GM18873 (cell line): ENCODE measurements around the gene ODF2.

Experiments used
- ATAC-seq: cut with Tn5 transposase; IDR thresholded peaks from one replicate; pipeline ENCODE4 v1.9.1; 2021; ENCODE audit warnings: mild to moderate bottlenecking, moderate library complexity, moderate number of reproducible peaks; ENCODE audit not compliant: unreplicated experiment, low FRiP score

ODF2 gene

DNA sequence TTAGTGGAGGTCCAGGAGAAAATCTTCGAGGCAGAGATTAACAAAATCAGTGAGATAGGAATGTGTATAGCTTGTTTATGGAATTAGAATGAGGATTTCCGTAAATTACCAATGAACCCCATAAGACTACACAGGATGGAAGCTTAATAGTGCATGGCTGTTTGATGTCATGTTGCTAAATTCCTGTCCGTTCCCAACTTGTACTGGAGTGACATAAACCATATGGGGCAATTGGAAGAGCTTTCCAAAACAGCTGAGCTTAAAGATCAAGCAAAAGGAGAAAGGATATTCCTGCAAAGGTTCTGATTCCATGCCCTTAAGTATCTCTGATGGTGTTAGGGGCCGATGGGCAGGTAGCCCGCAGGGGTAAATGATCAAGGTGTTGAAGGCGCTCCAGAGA, 66.2 kb downstream of the ODF2 start:
- ATAC-seq, result no peak

DNA sequence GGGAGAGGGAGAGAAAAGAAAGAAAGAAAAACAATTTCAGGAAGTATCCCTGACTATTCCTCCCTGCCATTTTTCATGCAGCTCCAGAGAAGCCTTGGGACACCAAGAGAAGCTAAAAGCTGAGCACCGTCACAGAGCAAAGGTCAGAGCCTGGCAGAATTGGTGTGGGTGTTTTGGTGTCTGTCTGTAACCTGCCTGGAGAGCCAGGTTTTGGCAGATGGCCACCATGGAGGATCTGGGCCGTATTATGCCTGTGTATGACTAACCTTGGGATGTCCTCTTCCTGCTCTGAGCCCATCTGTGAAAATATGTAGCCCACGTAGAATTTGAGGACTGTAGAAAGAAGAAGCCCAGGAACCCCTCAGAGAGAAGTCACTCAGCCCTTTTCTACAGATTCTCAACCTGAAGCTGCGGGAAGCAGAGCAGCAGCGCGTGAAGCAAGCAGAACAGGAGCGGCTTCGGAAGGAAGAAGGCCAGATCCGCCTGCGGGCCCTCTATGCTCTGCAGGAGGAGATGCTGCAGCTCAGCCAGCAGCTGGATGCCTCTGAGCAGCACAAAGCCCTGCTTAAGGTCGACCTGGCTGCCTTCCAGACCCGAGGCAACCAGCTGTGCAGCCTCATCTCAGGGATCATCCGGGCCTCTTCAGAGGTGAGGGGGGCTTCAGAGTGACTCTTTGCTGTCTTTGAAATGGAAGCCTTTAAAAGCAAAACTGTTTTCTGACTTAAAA, 67.6 kb downstream of the ODF2 start:
- ATAC-seq, result no peak

DNA sequence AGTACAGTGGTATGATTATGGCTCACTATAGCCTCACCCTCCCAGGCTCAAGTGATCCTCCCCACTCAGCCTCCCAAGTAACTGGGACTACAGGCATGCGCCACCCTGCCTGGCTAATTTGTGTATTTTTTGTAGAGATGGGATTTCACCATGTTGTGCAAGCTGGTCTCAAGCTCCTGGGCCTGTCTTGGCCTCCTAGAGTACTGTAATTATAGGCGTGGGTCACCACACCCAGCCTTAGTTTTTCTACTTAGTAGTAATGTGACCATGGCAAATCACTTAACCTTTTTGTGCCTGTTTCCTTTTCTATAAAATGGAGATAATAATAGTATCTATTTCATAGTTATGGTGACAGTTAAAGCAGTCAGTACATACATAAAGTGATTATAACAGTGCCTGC, 70.9 kb downstream of the ODF2 start:
- ATAC-seq, result no peak

DNA sequence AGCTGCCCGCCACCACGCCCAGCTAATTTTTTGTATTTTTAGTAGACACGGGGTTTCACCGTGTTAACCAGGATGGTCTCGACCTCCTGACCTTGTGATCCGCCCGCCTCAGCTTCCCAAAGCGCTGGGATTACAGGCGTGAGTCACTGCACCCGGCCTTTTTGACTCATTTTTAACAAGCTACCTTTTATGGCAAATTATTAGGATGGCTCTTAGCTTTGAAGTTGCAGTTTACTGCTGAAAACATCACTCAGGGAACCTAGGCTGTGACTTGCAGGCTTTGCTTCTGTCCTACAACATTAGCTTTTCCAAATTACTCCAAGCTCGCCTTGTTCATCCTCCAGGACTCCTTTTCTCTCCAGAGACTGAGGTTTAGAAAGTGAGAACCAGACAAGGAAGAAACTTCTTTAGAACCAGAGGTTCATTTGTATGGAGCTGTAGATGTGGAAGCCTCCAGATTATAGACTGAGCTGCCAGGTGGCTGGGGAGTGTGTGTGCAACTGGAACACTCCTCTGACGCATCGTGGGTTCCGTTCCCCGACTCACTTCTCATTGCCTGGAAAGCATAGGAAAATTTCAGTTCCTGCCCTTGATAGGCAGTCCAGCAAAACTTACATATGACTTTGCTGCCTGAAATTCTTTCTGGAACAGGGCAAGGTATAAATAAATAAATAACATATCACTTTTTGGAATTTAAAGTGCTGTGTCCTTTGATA, 72.8 kb downstream of the ODF2 start:
- ATAC-seq, result no peak

DNA sequence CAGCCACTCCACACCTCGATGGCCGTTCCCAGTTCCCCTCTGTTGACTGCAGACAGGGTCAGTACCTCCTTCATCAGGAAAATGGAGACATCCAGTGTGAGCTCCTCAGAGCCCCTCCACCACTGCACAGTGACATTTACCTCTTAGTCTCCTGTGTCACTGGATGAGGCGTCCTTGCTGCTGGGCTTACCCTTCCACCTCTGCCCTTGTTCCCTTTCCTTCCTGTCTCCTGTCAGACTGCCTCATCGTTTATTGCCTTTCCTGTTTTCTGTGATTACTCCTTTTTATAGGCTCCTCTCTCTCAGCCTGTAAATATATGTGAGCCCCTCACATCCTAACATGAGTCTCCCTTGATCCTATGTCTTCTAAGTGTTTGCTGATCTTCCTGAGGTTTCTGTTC, 73.4 kb downstream of the ODF2 start:
- ATAC-seq, result no peak

DNA sequence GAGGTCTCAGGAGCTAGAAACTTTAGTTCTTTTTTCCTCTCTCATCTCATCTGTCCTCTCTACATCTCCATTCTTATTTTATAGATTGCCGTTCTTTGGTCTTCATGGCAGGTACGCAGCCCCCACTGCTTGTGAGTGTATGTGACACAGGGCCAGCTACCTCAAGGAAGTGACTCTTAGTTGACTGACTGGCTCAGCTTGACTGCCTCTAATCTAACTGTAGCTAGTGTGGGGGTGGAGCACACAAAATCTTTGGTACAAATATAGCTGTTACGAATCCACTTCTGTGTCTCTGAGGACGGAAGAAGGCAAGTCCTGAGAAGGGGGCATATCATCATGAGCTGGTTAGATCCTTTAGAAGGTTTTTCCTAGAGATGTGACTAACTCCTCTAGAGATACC, 76.8 kb downstream of the ODF2 start:
- no peak for ATAC-seq

DNA sequence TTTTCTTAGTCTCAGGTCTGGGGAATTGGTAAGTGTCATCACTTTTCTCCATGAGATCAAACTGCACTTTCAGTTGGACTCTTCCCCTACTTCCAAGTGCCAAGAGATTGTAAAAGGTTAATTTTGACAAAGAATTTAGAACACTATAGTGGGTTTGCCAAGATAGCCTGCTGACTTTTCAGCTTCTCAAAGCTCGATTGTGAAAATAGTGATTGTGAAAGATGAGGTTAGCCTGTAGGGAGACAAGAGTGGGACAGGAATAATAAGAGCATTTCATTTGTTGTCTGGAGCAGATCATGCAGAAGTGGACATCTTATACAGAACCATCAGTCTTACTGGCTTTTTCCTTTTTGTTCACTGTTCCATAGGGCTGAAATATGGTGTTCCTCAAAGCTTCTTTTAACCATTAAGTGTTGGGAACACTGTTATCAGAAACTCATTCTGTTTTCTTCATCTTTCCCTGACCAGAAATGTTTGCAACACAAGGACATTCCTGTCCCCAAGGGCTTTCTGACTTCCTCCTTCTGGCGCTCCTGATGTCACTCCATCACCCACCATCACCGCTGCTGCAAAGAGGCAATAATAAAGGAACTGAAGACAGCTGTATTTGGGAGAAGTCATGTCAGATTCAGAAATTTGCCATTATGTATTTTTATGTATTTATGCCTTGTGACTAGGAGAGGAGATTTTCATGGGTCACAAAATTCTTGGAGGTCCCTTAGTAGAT, 85.0 kb downstream of the ODF2 start:
- ATAC-seq, result no peak

DNA sequence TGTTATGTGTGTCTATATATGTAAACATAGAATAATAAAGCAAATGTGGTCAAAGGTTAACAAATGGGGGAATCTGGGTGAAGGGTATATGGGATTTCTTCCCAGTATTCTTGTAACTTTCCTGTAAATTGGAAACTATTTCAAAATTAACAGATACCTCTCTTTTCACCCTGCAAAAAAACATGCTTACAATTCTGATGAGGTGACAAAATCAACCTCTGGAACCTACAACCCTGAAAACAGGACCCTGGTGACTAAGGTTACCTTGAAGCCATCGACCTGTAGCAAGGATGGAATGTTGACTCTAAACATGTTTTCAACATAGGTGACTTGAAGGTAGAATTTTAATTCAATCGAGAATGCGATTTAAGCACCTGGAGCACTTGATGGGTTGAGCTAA, 90.7 kb downstream of the ODF2 start:
- ATAC-seq, result no peak

DNA sequence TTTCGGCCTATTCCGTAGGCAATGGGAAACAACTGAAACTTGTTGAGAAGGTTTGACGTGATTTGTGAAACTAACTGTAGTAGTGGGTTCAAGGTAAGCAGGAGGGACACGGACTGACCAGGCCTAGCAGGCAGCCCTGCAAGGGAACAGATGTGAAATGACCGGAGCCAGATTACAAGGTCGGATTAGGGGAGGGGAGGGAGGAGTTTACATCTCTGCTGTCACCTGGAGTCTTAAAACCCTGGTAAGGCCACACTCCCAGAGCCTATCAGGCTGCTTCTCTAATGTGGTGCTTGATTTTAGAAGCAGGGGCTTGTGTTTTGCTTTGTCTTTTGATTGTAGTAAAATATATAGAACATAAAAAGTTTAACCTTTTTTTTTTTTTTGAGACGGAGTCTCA, 93.1 kb downstream of the ODF2 start:
- no peak for ATAC-seq

DNA sequence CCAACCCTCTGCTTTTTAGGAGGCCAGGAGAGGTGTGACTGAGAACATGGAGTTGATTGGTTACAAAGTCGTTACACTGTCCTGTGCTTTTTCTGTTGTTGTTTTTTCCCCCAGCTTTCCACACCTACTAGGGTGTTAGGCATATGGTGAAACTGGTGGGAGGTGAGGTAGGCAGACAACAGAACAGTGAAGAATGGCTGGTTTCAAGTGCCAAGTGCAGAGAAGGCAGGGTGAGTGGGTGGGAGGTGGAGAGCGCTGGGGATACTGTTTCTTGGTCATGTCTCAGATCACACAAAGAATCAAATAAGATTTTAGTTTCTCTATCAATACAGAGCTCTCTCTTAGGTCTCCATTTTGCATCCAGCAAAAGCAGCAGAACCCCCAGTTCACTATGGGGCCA, 94.4 kb downstream of the ODF2 start:
- ATAC-seq, result no peak
